H1 (cell line): Measurements from ENCODE around the gene FCHO1. TPM values are rescaled to one million over a fixed set of nuclear protein-coding genes. Genes with fewer than 3 reads are reported as not detected.

Experiments
- CTCF ChIA-PET: fragments of 300-600 bp; sonication (Branson Sonifier 250); formaldehyde crosslinking; loops from one replicate; lab custom pipeline; 2021; ENCODE audit not compliant: partially characterized antibody; lab: Charles Lee
- POLR2A ChIA-PET: fragments of 300-600 bp; sonication (Branson Sonifier 250); formaldehyde crosslinking; loops from one replicate; lab custom pipeline; 2021; ENCODE audit warnings: inconsistent platforms; ENCODE audit not compliant: partially characterized antibody; lab: Charles Lee
- DNase-seq, 2 experiments: peaks; one replicate each; pipeline versions ENCODE4 v3.0.0 to v3.0.0-alpha.2; 2010 to 2022; ENCODE audit warnings: low spot score in 2 of 2, low read depth in 1 of 2, mixed read lengths in 1 of 2
- FAIRE-seq: peaks from 2 replicates; lab custom pipeline; 2011; peaks lifted over from hg19 to GRCh38; lab: Jason Lieb, UNC
- H2AFZ ChIP-seq: 2 replicates; pipeline ENCODE4 v1.8.1; 2012; ENCODE audit warnings: low read length, inconsistent platforms
- H2AK5ac ChIP-seq: 2 replicates; pipeline ENCODE4 v1.6.1; 2013; ENCODE audit warnings: low read depth, low read length
- H2BK120ac ChIP-seq: replicated peaks from 2 replicates; pipeline ENCODE3; 2013; ENCODE audit warnings: low read depth, low read length, inconsistent platforms
- H2BK12ac ChIP-seq: 2 replicates; pipeline ENCODE4 v1.6.1; 2013; ENCODE audit warnings: low read depth, low read length
- H2BK15ac ChIP-seq: 2 replicates; pipeline ENCODE4 v1.6.1; 2013; ENCODE audit warnings: low read length
- H2BK20ac ChIP-seq: 2 replicates; pipeline ENCODE4 v1.6.1; 2013; ENCODE audit warnings: low read length
- H2BK5ac ChIP-seq: 2 replicates; pipeline ENCODE4 v1.6.1; 2013; ENCODE audit warnings: low read depth, low read length
- H3K14ac ChIP-seq: 2 replicates; pipeline ENCODE4 v1.6.1; 2013; ENCODE audit warnings: inconsistent platforms; ENCODE audit not compliant: insufficient read length
- H3K18ac ChIP-seq: 2 replicates; pipeline ENCODE4 v1.6.1; 2013; ENCODE audit warnings: low read length; ENCODE audit errors: extremely low read depth
- H3K23ac ChIP-seq: 2 replicates; pipeline ENCODE4 v1.6.1; 2013; ENCODE audit warnings: inconsistent platforms; ENCODE audit not compliant: insufficient read length
- H3K23me2 ChIP-seq: 2 replicates; pipeline ENCODE4 v1.6.1; 2013; ENCODE audit warnings: low read depth, low read length
- H3K27ac ChIP-seq: 2 replicates; pipeline ENCODE4 v1.6.1; 2011; ENCODE audit warnings: low read depth, low read length, inconsistent platforms
- H3K27me3 ChIP-seq, 4 experiments: replicated peaks in 1 of 4; 1 replicate in 1 of 4; 2 replicates in 3 of 4; pipeline versions ENCODE4 v1.6.1 to v1.8.1; 2011 to 2013; ENCODE audit warnings: low read length in 3 of 4, mild to moderate bottlenecking in 3 of 4, inconsistent platforms in 2 of 4, mixed read lengths in 2 of 4, moderate library complexity in 1 of 4; ENCODE audit not compliant: control insufficient read depth in 3 of 4, insufficient read depth in 3 of 4; ENCODE audit errors: extremely low read depth in 1 of 4
- H3K36me3 ChIP-seq, 4 experiments: 2 replicates each; pipeline versions ENCODE4 v1.6.1 to v1.8.1; 2011 to 2013; ENCODE audit warnings: mild to moderate bottlenecking in 4 of 4, low read length in 3 of 4, moderate library complexity in 2 of 4, control low read depth in 1 of 4, inconsistent platforms in 1 of 4; ENCODE audit not compliant: insufficient read depth in 4 of 4, control insufficient read depth in 2 of 4
- H3K4ac ChIP-seq: replicated peaks from 2 replicates; pipeline ENCODE3; 2013; ENCODE audit warnings: low read length, low read depth, mixed read lengths, inconsistent platforms; ENCODE audit not compliant: insufficient read length
- H3K4me1 ChIP-seq, 4 experiments: replicated peaks in 1 of 4; 1 replicate in 1 of 4; 2 replicates in 3 of 4; pipeline versions ENCODE4 v1.6.1 to v1.8.1; 2011 to 2013; ENCODE audit warnings: low read length in 3 of 4, inconsistent platforms in 2 of 4, mixed read lengths in 1 of 4; ENCODE audit not compliant: insufficient read depth in 4 of 4, control insufficient read depth in 3 of 4
- H3K4me2 ChIP-seq, 2 experiments: 2 replicates each; pipeline versions ENCODE4 v1.6.1 to v1.8.1; 2011 to 2013; ENCODE audit warnings: low read depth in 2 of 2, low read length in 2 of 2, control low read depth in 1 of 2, inconsistent platforms in 1 of 2, mild to moderate bottlenecking in 1 of 2; ENCODE audit not compliant: insufficient read depth in 1 of 2
- H3K4me3 ChIP-seq, 4 experiments: fragments of 200-600, 300-600 bp in 1 of 4; sonication (generic), shearing (Covaris generic), sonication (Bioruptor Twin) in 1 of 4; 2 replicates each; pipeline versions ENCODE4 v1.5.1 to v1.8.1; 2011 to 2016; ENCODE audit warnings: low read length in 4 of 4, low read depth in 3 of 4, control low read depth in 2 of 4, inconsistent platforms in 2 of 4, mild to moderate bottlenecking in 2 of 4, mixed read lengths in 1 of 4, moderate library complexity in 1 of 4; ENCODE audit not compliant: insufficient read depth in 2 of 4; ENCODE audit errors: extremely low read depth in 1 of 4
- H3K56ac ChIP-seq: replicated peaks from 2 replicates; pipeline ENCODE3; 2013; ENCODE audit warnings: low read depth, mild to moderate bottlenecking, mixed read lengths, low read length, inconsistent platforms; ENCODE audit not compliant: insufficient read length
- H3K79me1 ChIP-seq: 2 replicates; pipeline ENCODE4 v1.6.1; 2013; ENCODE audit warnings: low read depth, low read length, control low read depth
- H3K79me2 ChIP-seq, 2 experiments: 2 replicates each; pipeline versions ENCODE4 v1.6.1 to v1.8.1; 2012 to 2013; ENCODE audit warnings: low read length in 2 of 2, mild to moderate bottlenecking in 2 of 2, inconsistent platforms in 1 of 2; ENCODE audit not compliant: insufficient read depth in 2 of 2, control insufficient read depth in 1 of 2
- H3K9ac ChIP-seq, 4 experiments: replicated peaks in 1 of 4; 1 replicate in 1 of 4; 2 replicates in 3 of 4; pipeline versions ENCODE4 v1.6.1 to v1.8.1; 2011 to 2013; ENCODE audit warnings: low read depth in 3 of 4, low read length in 3 of 4, control low read depth in 2 of 4, mild to moderate bottlenecking in 2 of 4, moderate library complexity in 2 of 4, inconsistent platforms in 1 of 4; ENCODE audit errors: extremely low read depth in 1 of 4
- H3K9me3 ChIP-seq, 2 experiments: 2 replicates each; pipeline versions ENCODE4 v1.6.1 to v1.8.1; 2012 to 2013; ENCODE audit warnings: mild to moderate bottlenecking in 2 of 2, moderate library complexity in 2 of 2, control low read depth in 1 of 2, inconsistent platforms in 1 of 2, low read depth in 1 of 2, low read length in 1 of 2, mixed read lengths in 1 of 2; ENCODE audit not compliant: insufficient read depth in 2 of 2
- H4K20me1 ChIP-seq, 2 experiments: replicated peaks in 1 of 2; 2 replicates each; pipeline versions ENCODE3 to v1.8.1; 2011 to 2013; ENCODE audit warnings: inconsistent platforms in 2 of 2, low read length in 2 of 2, mild to moderate bottlenecking in 1 of 2; ENCODE audit not compliant: insufficient read depth in 2 of 2, control insufficient read depth in 1 of 2
- H4K5ac ChIP-seq: 2 replicates; pipeline ENCODE4 v1.6.1; 2013; ENCODE audit warnings: low read length, low read depth, mixed read lengths, inconsistent platforms; ENCODE audit not compliant: insufficient read length
- H4K8ac ChIP-seq: 2 replicates; pipeline ENCODE4 v1.8.0; 2013; ENCODE audit warnings: mild to moderate bottlenecking, moderate library complexity, low read length, inconsistent platforms; ENCODE audit not compliant: insufficient read depth; ENCODE audit errors: extremely low read depth
- H4K91ac ChIP-seq: replicated peaks from 2 replicates; pipeline ENCODE3; 2013; ENCODE audit warnings: low read length, mixed read lengths, inconsistent platforms; ENCODE audit not compliant: insufficient read length
- CBX5 ChIP-seq: fragments of 300-800, 300-1000 bp; sonication (generic); IDR thresholded peaks from 2 replicates; pipeline ENCODE4 v1.7.1; 2016; ENCODE audit warnings: antibody characterized with exemption, low read length, low read depth
- CHD1 ChIP-seq: IDR thresholded peaks from 2 replicates; pipeline ENCODE4 v1.6.1; 2012; ENCODE audit warnings: low read depth, low read length, improper control_type of control experiment
- CHD2 ChIP-seq: IDR thresholded peaks from 2 replicates; pipeline ENCODE4 v1.6.1; 2012; ENCODE audit warnings: low read length, improper control_type of control experiment
- GTF2F1 ChIP-seq: IDR thresholded peaks from 2 replicates; pipeline ENCODE4 v1.6.1; 2012; ENCODE audit warnings: low read depth, low read length, improper control_type of control experiment, borderline replicate concordance
- JUN ChIP-seq: IDR thresholded peaks from 2 replicates; pipeline ENCODE4 v1.6.1; 2011; ENCODE audit warnings: low read depth, mild to moderate bottlenecking, improper control_type of control experiment, low read length
- KDM1A ChIP-seq: fragments of 200-600, 300-600 bp; sonication (generic); IDR thresholded peaks from 2 replicates; pipeline ENCODE4 v1.7.1; 2016; ENCODE audit warnings: mild to moderate bottlenecking, low read length, borderline replicate concordance
- KDM5A ChIP-seq: fragments of 200-600 bp; IDR thresholded peaks from 2 replicates; pipeline ENCODE4 v1.7.1; 2012; ENCODE audit warnings: mild to moderate bottlenecking, low read length, inconsistent platforms, mixed read lengths
- NRF1 ChIP-seq: IDR thresholded peaks from 2 replicates; pipeline ENCODE4 v1.6.1; 2011; ENCODE audit warnings: mild to moderate bottlenecking, low read depth, low read length, improper control_type of control experiment
- POU5F1 ChIP-seq: IDR thresholded peaks from 2 replicates; pipeline ENCODE4 v1.6.1; 2011; ENCODE audit warnings: low read depth, mild to moderate bottlenecking, low read length, moderate library complexity
- RFX5 ChIP-seq: IDR thresholded peaks from 2 replicates; pipeline ENCODE4 v1.6.1; 2011; ENCODE audit warnings: low read depth, low read length, improper control_type of control experiment, borderline replicate concordance
- RNF2 ChIP-seq: fragments of 200-900, 300-1000 bp; sonication (generic); IDR thresholded peaks from 2 replicates; pipeline ENCODE4 v1.7.1; 2016; ENCODE audit warnings: borderline replicate concordance, low read depth, mild to moderate bottlenecking, antibody characterized with exemption, low read length; ENCODE audit not compliant: poor library complexity, severe bottlenecking; ENCODE audit errors: missing control alignments
- SIX5 ChIP-seq: IDR thresholded peaks from 2 replicates; pipeline ENCODE4 v1.6.1; 2011; ENCODE audit warnings: mild to moderate bottlenecking, low read depth, low read length
- WGBS, 2 experiments: shearing (Covaris generic) in 1 of 2; methylation state at CpG; one replicate each; pipeline versions ENCODE4 v1.1.6 to v1.1.7; 2013 to 2015; ENCODE audit warnings: low lambda C conversion rate in 2 of 2, mixed read lengths in 2 of 2, inconsistent platforms in 1 of 2, low coverage in 1 of 2, missing lambda C conversion rate in 1 of 2; ENCODE audit not compliant: insufficient replicate concordance in 2 of 2, insufficient coverage in 1 of 2, insufficient read length in 1 of 2; ENCODE audit errors: extremely low coverage in 1 of 2, missing lambda C conversion rate in 1 of 2; 5-methylcytosine and 5-hydroxymethylcytosine counted together
- polyA plus RNA-seq, 7 experiments: library from polyadenylated mRNA; depleted of rRNA in 3 of 7; stranded (reverse) in 5 of 7; unstranded in 2 of 7; fragments of >200 nt in 5 of 7; fragments of 200-250 nt in 2 of 7; gene quantifications; 1 replicate in 5 of 7; 2 replicates in 1 of 7; 4 replicates in 1 of 7; pipeline versions ENCODE4 v1.2.1 to v1.2.3, GENCODE V29; 2011 to 2013; ENCODE audit warnings: missing spikeins in 2 of 7, mixed read lengths in 2 of 7
- total RNA-seq: library from RNA; stranded (reverse); fragmentation: NEBNext Ultra II Directional; extraction: Animal tissue kit (Norgen Biotek cat#: 25700); gene quantifications from 2 replicates; pipeline ENCODE4 v1.2.1, GENCODE V29; 2021

The FCHO1 gene
- total and polyA plus RNA-seq, 2 of the 8 experiments (the other 6 are each of a cell fraction or from before 2014, with no cell fraction given), result 13.0 to 25.9 TPM

DNA sequence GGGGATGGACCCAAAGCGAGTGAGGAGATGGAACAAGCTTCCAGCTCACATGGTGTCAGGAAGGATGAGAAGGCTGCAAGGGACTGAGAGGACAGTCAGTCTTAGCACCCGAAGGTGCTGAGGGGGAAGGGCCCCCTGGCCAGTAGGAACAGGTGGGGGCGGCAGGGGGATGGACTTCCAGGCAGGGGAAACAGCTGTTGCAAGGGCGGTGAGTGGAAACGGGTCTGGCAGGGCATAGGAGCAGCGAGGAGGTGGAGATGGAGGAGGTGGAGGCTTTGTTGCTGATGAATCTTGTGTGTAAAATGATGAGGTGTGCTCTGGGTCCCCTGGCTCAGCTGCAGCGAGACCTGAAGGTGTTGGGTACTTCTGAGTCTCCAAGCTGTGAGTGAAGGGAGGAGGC lies 30.8 kb upstream of the FCHO1 start:
- peaks cover 5 to 19% (median 8%) of the 10 kb centered on the region in 4 experiments; a peak in 6 of 8 replicates for H3K36me3 ChIP-seq
- H4K91ac ChIP-seq, result no peak overlapping the region
- H2AFZ ChIP-seq, result no peak overlapping the region
- H2AK5ac ChIP-seq, result no peak overlapping the region
- H4K8ac ChIP-seq, result no peak overlapping the region
- peaks cover 15 to 29% of the 10 kb centered on the region in 2 experiments for H4K20me1 ChIP-seq
- H3K23me2 ChIP-seq, result peaks cover 9% of the 10 kb centered on the region; the same call in 1 of the 2 replicates
- no peak overlapping the region for H3K23ac ChIP-seq
- CTCF ChIA-PET, result interaction anchor here (0.8 to 3.6 kb wide), 8 partner anchors 11 to 139 kb away, joined by 3 to 21 read pairs (median 4); partner anchors contain the start of gene RPL18A
- H2BK5ac ChIP-seq, result 0 out of 2 replicates have a peak overlapping the region, but pooled peaks have one; percentile 52
- TF ChIP-seq RNF2, result no peak
- TF ChIP-seq RFX5, result no peak
- TF ChIP-seq CBX5, result no peak
- no peak for TF ChIP-seq CHD1
- TF ChIP-seq POU5F1, result no peak
- TF ChIP-seq CHD2, result no peak
- TF ChIP-seq GTF2F1, result no peak
- TF ChIP-seq JUN, result no peak
- TF ChIP-seq KDM1A, result no peak
- no peak for TF ChIP-seq NRF1
- no peak for TF ChIP-seq SIX5
- TF ChIP-seq KDM5A, result no peak
- TF ChIP-seq, all 59 proteins: peak for 0
- H3K4ac ChIP-seq, result no peak overlapping the region
- H2BK15ac ChIP-seq, result no peak overlapping the region
- WGBS, 2 experiments, result 79% methylated on average over 7 of the region's 7 CpGs; no CpG with 5 or more reads in 1 of the 2 experiments
- peak overlapping the region in 3 of 4 experiments; percentile 29 to 70 (median 56); a peak in 3 of 7 replicates for H3K9ac ChIP-seq
- H2BK12ac ChIP-seq, result no peak overlapping the region
- H3K79me1 ChIP-seq, result peaks cover 14% of the 10 kb centered on the region; the same call in 1 of the 2 replicates
- POLR2A ChIA-PET, result interaction anchor here (0.8 to 3.8 kb wide), 8 partner anchors 10 to 139 kb away, joined by 3 to 13 read pairs (median 5); no protein-coding TSS in a partner anchor
- no peak overlapping the region for H3K27ac ChIP-seq
- no peak for DNase-seq
- FAIRE-seq, result no peak
- H3K4me3 ChIP-seq, result peak overlapping the region; percentile 75 to 100 (median 83)
- H3K79me2 ChIP-seq, result peaks cover 17 to 32% of the 10 kb centered on the region in 2 experiments
- no peak overlapping the region for H4K5ac ChIP-seq
- H3K27me3 ChIP-seq, result no peaks in the 10 kb centered on the region
- H2BK120ac ChIP-seq, result no peak overlapping the region
- H3K4me2 ChIP-seq, result peak overlapping the region; percentile 89 to 99
- H3K56ac ChIP-seq, result no peak overlapping the region
- no peaks in the 10 kb centered on the region for H3K9me3 ChIP-seq
- no peak overlapping the region for H3K18ac ChIP-seq
- no peak overlapping the region for H3K14ac ChIP-seq
- H3K4me1 ChIP-seq, result peaks cover 4 to 13% (median 6%) of the 10 kb centered on the region in 4 experiments
- H2BK20ac ChIP-seq, result no peak overlapping the region
